GM21723 (cell line): ENCODE data around the gene AQP5.
A peak's percentile ranks its signal among the peaks of the same experiment; 100 is the strongest.

Source experiments
- ATAC-seq: cut with Tn5 transposase; IDR thresholded peaks from one replicate; pipeline ENCODE4 v1.9.1; 2021; ENCODE audit warnings: mild to moderate bottlenecking, moderate library complexity; ENCODE audit not compliant: unreplicated experiment

Gene AQP5

GRCh38 chr12:49932023-49932422 lies 29.6 kb upstream of the AQP5 start:
- ATAC-seq: no peak

GRCh38 chr12:49932533-49933130 lies 29.0 kb upstream of the AQP5 start:
- no peak for ATAC-seq

DNA sequence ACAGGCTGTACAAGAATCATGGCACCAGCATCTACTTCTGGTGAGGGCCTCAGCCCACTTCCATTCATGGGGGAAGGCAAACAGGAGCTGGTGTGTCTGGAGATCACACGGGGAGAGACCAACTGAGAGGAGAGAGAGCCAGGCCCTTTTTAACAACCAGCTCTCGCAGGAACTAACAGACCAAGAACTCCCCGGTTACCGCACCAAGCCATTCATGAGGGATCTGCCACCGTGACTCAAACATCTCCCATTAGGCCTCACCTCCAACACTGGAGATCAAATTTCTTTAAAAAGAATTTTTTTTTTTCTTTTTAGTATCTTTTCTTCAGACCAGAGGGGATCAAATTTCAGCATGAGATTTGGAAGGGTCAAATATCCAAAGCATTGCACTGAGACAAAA lies 27.9 kb upstream of the AQP5 start:
- no peak for ATAC-seq

DNA sequence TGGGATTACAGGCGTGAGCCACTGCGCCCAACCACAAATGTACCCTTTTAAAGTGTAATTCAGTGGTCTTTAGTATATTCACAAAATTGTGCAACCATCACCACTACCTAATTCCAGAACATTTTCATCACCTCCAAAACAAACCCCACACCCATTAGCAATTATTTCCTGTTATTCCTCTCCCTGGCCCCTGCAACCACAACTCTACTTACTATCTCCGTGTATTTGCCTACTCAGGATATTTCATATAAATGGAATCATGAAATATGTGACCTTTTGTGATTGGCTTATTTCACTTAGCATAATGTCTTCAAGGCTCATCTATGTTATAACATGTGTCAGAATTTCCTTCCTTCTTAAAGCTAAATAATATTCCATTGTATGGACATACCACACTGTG lies 27.2 kb upstream of the AQP5 start:
- no peak for ATAC-seq

DNA sequence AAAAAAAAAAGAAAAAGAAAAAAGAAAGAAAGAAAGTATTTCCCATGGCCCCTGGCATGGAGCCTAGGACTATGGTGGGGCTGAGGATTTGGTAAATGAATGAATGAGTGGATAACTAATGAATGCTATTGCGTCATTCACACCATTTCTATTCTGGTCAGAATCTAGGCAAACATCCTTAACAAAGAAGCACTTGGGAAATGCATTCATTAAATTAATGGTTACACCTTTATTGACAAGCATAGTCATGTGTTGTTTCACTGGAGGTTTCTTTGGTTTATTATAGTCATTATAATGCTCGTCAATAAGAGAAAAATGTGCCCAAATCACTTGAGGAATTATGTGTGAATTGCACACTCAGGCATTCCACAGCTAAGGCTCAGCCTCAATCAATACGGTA lies 24.7 kb upstream of the AQP5 start:
- no peak for ATAC-seq

DNA sequence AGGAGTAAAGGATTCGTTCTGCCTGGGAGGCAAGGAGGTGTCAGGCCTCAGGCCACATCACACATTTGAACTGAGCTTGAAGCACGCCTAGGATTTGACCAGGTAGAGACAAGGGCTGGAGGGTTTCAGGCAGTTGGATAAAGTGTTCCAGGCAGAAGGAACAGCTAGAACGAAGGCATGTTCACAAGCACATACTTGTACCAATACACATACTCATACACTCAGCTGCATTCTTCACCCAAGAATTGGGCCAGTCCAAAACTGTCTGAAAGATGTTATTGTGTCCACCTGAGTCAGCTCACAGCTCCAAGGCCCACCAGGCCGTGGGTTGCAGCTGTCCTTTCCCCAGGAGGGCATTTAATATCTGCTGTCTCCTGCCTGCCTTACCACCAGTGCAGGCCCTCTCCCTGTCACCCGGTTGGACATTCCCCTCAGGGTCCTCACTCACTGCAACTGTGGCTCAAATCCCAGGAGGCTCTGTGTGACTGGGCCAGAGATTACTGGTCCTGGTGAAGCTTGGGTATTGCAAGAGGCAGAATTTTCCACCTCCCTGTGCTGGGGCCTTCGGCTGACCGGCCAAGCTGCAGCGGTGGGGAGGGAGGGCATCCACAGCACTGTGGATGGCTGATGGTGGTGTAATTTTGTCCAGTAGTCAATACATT lies 23.9 kb upstream of the AQP5 start:
- no peak for ATAC-seq

DNA sequence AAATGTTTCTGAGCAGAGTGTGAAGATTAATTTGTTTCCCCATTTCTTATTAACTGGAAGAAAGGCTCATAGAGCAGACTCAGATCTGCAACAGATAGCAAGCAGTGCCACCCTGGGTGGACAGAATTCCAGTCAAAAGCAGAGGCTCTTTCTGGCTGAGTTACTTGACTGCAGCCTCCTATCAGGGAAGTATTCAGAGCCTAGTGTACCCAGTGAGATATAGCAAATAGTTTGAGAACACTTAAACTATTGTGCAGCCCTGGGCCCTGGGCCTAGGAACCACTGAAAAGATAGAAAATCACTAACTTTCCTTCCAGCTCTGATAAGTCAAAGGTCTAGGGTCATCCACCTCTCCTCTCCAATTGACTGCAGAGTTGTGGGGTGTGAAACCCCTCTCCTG lies 22.4 kb upstream of the AQP5 start:
- no peak for ATAC-seq

GRCh38 chr12:49939707-49940106 lies 22.0 kb upstream of the AQP5 start:
- no peak for ATAC-seq

- no peak for ATAC-seq
Observed at GRCh38 chr12:49941556-49942511, 19.8 kb upstream of the AQP5 start.

DNA sequence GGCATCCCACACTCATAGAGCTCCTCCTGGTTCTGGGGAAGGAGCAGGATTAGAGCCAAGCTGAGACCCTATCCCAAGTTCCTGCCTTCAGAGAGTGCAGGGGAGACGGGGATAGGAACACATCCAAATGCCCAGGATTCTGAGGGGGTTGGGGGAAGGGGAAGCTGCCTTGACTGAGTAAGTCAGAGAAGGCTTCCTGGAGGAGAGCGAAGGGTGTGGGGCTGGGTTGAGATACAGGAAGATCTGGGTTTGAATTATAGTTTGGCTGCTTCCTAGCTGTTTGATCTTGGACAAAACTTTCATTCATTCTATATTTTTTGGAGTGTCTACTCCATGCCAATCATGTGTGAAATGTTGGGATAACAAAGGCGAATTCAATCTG lies 19.2 kb upstream of the AQP5 start:
- no peak for ATAC-seq

DNA sequence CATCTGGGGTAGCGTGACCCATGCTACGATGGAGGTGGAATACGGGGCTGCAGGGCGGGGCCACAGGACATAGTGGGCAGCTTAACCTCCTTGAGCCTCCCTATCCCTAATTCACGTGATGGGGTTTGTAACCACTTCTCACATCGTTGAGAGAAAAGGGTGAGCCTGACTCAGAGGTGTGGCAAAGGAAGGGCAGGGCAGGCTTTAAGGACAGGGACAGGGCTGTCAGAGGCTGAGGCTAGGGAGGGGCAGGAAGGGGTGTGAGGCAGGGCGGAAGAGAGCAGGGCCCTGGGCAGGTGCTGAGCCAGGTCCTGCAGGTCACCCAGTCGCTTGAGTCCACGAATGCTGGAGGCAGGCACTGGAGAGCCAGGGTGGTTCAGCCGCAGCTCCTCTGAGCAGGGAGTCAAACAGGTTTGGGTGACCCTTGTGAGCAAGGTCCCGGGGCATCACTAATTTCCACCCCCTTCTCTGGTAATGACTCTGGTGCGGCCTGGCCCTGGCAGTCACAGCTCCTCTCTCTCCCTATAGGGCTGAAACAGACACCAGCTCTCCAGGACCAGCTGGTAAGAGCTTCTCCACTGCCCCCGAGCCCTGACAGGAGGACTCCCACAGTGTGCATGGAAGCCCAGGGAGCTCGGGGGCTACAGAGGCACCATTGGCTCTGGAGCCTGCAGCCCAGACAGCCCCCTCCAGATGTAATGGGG lies 18.6 kb upstream of the AQP5 start:
- no peak for ATAC-seq

DNA sequence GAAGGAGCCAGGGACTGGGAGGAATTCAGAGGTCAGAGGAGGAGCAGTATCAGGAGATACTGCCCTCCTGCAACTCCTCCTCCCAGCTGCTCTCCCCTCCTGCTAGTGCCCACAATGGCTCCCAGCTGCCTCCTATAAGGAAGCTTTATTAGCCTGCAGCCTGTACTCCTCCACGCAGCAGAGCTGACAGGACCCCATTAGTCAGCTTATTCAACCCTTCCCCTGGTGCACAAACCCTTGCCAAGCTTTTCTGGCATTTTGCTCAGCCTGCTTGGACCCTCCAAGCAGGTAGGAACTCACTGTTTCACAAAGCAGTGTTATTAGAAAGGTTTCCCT lies 18.1 kb upstream of the AQP5 start:
- no peak for ATAC-seq

GRCh38 chr12:49944046-49944445 lies 17.6 kb upstream of the AQP5 start:
- ATAC-seq: no peak

GRCh38 chr12:49944718-49945117 lies 17.0 kb upstream of the AQP5 start:
- no peak for ATAC-seq

GRCh38 chr12:49945394-49946080 lies 16.1 kb upstream of the AQP5 start:
- ATAC-seq: peak; percentile 92

- ATAC-seq: no peak
Observed at GRCh38 chr12:49946086-49946485, 15.6 kb upstream of the AQP5 start.

DNA sequence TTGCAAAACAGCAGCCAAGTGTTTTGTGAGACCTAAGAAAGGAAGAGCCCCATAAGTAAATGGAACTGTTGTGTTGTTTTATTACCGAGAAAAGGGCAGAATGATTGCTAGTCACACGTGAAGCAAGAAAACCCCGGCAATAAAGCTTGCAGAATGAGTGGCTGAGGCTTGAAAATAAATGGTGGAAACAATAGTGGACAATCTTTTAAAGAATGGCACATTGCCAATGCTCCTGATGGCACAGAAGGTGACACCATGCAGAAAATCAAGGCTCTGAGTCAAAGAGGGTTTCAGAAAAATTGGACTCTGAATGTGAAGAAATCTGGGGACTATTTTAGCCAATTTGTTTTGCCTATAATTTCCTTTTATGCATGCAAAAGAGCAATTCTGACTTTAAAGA lies 15.2 kb upstream of the AQP5 start:
- ATAC-seq: no peak

DNA sequence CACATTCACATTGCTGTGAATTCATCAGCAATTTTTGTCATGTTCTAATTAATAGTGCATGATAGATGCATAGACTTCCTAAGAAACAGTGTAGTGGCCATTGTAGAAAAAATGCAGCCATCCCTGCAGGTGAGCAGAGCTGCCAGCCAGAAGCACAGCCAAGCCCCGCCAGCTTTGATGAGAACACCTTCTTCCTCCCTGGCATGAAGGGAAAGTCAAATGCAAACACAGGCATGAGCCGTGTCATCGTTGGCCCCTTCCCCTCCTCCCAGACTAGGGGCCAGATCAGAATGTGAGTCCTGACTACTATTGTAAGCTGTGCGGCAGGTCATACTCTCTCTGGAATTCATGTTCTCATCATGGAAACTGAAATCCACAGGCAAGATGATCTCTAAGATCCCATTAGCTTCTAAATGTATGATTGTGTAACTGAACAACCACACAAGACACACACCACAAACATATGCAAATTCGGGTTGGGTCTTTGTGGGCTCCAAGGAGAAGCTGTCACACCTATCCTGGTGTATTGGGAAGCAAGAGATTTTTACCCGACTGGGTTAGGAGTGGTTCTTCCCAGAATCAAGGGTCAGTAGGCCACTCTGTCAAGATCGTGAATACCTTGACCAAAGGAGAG lies 14.0 kb upstream of the AQP5 start:
- ATAC-seq: no peak

GRCh38 chr12:49948866-49949845 lies 12.5 kb upstream of the AQP5 start:
- ATAC-seq: no peak
